GM12865 (cell line): ENCODE measurements around the gene BCLAF1.

Experiments used
- DNase-seq: peaks from one replicate; pipeline ENCODE4 v3.0.0; 2010; ENCODE audit warnings: low read depth
- H3K4me3 ChIP-seq: 2 replicates; pipeline ENCODE4 v1.5.1; 2011; ENCODE audit warnings: mild to moderate bottlenecking, low read depth, low read length, control low read depth
- TF ChIP-seq, protein P1 (sequence below): IDR thresholded peaks from 2 replicates; pipeline ENCODE4 v1.5.1; 2011; ENCODE audit warnings: low read length, control low read depth, low read depth, inconsistent platforms; ENCODE audit not compliant: insufficient read depth; ENCODE audit errors: missing control alignments

BCLAF1 gene

DNA sequence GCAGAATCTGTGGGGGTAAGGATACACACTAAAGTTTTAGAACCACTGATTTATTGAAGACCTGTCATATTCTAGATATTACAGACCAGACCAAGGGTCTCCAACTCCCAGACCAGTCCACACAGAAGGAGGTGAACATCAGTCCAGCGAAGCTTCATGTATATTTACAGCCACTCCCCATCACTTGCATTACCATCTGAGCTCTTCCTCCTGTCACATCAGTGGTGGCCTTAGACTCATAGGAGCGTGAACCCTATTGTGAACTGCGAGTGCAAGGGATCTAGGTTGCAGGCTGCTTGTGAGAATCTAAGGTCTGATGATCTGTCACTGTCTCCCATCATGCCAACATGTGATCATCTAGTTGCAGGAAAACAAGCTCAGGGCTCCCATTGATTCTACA lies 5.0 kb upstream of the BCLAF1 start:
- no peak overlapping the region for H3K4me3 ChIP-seq
- no peak for DNase-seq
- TF ChIP-seq, protein P1, sequence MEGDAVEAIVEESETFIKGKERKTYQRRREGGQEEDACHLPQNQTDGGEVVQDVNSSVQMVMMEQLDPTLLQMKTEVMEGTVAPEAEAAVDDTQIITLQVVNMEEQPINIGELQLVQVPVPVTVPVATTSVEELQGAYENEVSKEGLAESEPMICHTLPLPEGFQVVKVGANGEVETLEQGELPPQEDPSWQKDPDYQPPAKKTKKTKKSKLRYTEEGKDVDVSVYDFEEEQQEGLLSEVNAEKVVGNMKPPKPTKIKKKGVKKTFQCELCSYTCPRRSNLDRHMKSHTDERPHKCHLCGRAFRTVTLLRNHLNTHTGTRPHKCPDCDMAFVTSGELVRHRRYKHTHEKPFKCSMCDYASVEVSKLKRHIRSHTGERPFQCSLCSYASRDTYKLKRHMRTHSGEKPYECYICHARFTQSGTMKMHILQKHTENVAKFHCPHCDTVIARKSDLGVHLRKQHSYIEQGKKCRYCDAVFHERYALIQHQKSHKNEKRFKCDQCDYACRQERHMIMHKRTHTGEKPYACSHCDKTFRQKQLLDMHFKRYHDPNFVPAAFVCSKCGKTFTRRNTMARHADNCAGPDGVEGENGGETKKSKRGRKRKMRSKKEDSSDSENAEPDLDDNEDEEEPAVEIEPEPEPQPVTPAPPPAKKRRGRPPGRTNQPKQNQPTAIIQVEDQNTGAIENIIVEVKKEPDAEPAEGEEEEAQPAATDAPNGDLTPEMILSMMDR: no peak

DNA sequence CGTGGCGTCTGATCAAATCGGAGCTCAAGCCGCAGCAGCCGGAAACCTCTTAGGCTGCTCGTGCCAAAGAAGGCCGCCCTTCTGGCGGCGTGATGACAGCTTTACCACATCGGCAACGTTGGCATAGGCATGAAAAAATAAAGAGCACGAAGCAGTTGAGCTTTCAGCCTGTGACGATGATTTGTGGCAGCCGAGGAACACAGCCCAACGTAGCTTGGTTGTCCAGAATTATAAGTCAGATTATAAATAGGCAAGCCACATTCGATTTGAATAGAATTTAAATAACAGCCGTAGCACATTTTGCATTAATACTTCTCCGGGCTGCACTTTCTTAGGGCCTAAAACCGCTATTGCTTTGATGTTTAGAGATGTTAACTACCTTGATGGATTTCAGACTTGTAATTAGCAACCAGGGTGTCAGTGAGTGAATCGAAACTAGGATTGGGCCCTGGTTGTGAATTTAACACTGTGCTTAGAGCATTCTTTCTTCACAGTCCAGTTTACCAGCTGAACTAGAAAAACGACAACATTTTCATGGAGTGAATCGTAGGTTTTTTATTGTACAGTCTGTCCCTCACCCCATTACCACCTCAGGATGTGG lies 864 bp upstream of the BCLAF1 start:
- TF ChIP-seq, protein P1: no peak
- peak; percentile 90 for DNase-seq
- H3K4me3 ChIP-seq: peak overlapping the region; percentile 93

DNA sequence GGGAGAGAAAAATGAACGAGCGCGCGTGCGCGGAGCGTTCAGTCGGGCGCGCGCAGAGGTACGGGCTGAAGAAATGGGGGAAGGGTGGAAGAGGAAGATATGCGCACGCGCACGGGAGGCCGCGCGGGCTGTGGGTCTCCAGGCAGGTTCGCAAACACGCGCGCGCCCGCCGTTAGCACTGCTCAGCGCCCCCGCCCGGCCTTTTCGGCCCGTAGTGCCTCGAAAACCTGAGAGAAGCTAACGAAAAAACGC lies 393 bp downstream of the BCLAF1 start:
- peak; percentile 96 for DNase-seq
- H3K4me3 ChIP-seq: peak overlapping the region; percentile 93
- TF ChIP-seq, protein P1: no peak

DNA sequence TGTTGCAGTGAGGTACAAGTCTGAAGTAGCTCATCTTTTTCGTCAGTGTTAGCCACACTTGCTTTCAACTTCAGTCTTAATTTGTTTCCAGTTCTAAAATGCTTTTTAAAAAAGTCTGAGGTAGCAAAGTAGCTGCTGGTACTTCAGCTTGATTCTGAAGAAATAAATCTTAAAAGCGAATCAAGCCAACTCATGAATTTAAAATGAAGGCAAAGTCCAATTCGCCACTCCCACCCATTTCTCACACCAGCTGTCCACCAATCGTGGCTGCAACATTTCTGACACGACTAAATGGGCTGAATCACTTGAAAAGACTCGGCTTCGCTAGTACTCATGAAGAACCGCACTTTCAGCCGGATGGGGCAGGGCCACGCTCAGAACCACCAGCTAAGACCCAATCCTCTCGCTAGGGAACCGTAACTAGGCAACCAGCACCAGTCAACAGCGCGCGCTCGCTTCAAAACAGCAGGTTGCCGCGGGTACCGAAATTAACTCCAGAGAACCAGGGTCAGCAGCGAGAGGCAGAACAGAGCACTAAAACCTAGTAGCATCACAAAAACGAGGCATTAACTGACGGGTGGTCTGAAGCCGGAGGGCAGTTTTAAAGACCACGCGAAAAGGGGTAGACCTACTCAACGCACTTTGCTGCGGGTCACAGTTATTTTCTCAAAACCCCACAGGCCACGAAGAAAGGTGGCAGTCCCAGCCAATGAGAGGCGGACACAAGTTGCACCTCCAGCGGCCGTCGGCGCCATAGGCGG lies 900 bp downstream of the BCLAF1 start:
- TF ChIP-seq, protein P1: no peak
- peak; percentile 91 for DNase-seq
- peak overlapping the region; percentile 93 for H3K4me3 ChIP-seq

DNA sequence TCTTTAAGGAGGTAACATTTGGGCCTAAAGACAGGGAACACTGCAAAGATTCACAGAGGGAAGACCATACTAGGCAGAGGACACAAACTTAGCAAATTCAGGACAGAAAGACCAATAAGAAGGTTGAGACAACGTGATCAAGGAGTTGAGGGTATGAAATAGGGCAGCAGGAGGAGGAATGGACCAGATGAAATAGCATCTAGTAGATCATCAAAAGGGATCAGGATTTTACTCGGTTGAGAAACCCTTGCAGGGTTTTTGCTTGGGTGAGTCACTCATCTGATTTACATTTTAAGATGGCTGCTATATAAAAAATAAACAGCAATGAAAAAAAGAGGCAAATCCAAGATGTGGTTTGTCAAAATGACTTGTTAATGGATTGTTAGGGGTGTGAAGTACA lies 4.7 kb downstream of the BCLAF1 start:
- no peak for DNase-seq
- TF ChIP-seq, protein P1: no peak
- no peak overlapping the region for H3K4me3 ChIP-seq

DNA sequence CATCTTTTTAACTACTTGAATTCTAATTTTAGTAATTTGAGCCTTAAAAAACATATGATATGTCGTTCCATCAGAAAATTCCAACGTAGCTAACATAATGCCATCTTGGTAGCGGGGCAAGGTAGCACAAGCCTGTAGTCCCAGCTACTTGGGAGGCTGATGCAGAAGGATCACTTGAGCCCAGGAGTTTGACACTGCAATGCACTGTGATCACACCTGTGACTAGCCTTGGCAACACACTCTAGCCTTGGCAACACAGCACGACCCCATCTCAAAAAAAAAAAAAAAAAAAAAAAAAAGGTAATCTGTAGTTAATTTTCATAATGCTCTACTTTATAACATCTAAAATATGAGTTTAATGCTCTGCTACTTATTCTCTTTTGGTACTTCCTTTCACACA lies 6.7 kb downstream of the BCLAF1 start:
- TF ChIP-seq, protein P1: no peak
- no peak for DNase-seq
- H3K4me3 ChIP-seq: no peak overlapping the region
